HEK293 (cell line): Measurements from ENCODE around the gene FAM217B.

Experiments
- BCL11A ChIP-seq: fragments of 450-650 bp; formaldehyde crosslinking; IDR thresholded peaks from 2 replicates; pipeline ENCODE4 v1.5.1; 2016; ENCODE audit warnings: low read depth, missing biosample characterization, missing genetic modification characterization
- IKZF3 ChIP-seq: fragments of 450-650 bp; IDR thresholded peaks from 2 replicates; pipeline ENCODE4 v1.5.0; 2018; ENCODE audit warnings: missing biosample characterization, mild to moderate bottlenecking, missing genetic modification characterization, moderate library complexity
- KLF17 ChIP-seq: fragments of 450-650 bp; formaldehyde crosslinking; IDR thresholded peaks from 2 replicates; pipeline ENCODE4 v1.5.1; 2016; ENCODE audit warnings: missing biosample characterization, missing genetic modification characterization
- KLF9 ChIP-seq: fragments of 450-650 bp; formaldehyde crosslinking; IDR thresholded peaks from 2 replicates; pipeline ENCODE4 v1.5.1; 2016; ENCODE audit warnings: missing biosample characterization, missing genetic modification characterization, low read depth
- PBX3 ChIP-seq: sonication (generic); formaldehyde crosslinking; IDR thresholded peaks from 2 replicates; pipeline ENCODE4 v1.8.1; 2022; ENCODE audit warnings: mild to moderate bottlenecking, moderate library complexity, missing genetic modification reagents
- PRDM2 ChIP-seq: fragments of 450-650 bp; formaldehyde crosslinking; IDR thresholded peaks from 2 replicates; pipeline ENCODE4 v1.5.1; 2016; ENCODE audit warnings: missing biosample characterization, missing genetic modification characterization, borderline replicate concordance
- PRDM4 ChIP-seq: fragments of 450-650 bp; formaldehyde crosslinking; IDR thresholded peaks from 2 replicates; pipeline ENCODE4 v1.5.1; 2017; ENCODE audit warnings: missing biosample characterization, missing genetic modification characterization
- SALL2 ChIP-seq: fragments of 450-650 bp; formaldehyde crosslinking; IDR thresholded peaks from 2 replicates; pipeline ENCODE4 v1.5.0; 2017; ENCODE audit warnings: missing biosample characterization, mild to moderate bottlenecking, missing genetic modification characterization, borderline replicate concordance
- ZNF146 ChIP-seq: fragments of 450-650 bp; formaldehyde crosslinking; IDR thresholded peaks from 2 replicates; pipeline ENCODE4 v1.5.1; 2016; ENCODE audit warnings: missing biosample characterization, missing genetic modification characterization
- ZNF214 ChIP-seq: fragments of 450-650 bp; formaldehyde crosslinking; IDR thresholded peaks from 2 replicates; pipeline ENCODE4 v1.5.1; 2017; ENCODE audit warnings: missing biosample characterization, mild to moderate bottlenecking, missing genetic modification characterization, borderline replicate concordance
- ZNF280C ChIP-seq: fragments of 450-650 bp; formaldehyde crosslinking; IDR thresholded peaks from 2 replicates; pipeline ENCODE4 v1.5.1; 2016; ENCODE audit warnings: missing biosample characterization, missing genetic modification characterization
- ZNF501 ChIP-seq: fragments of 450-650 bp; formaldehyde crosslinking; IDR thresholded peaks from 2 replicates; pipeline ENCODE4 v1.5.1; 2016; ENCODE audit warnings: missing biosample characterization, missing genetic modification characterization
- ZNF514 ChIP-seq: fragments of 450-650 bp; formaldehyde crosslinking; IDR thresholded peaks from 2 replicates; pipeline ENCODE4 v1.5.1; 2016; ENCODE audit warnings: missing biosample characterization, missing genetic modification characterization
- ZNF548 ChIP-seq: fragments of 450-650 bp; formaldehyde crosslinking; IDR thresholded peaks from 2 replicates; pipeline ENCODE4 v1.5.1; 2016; ENCODE audit warnings: missing biosample characterization, missing genetic modification characterization
- ZNF558 ChIP-seq: fragments of 450-650 bp; formaldehyde crosslinking; IDR thresholded peaks from 2 replicates; pipeline ENCODE4 v1.5.1; 2016; ENCODE audit warnings: missing biosample characterization, missing genetic modification characterization
- ZNF626 ChIP-seq: fragments of 450-650 bp; sonication (Bioruptor Pico); formaldehyde crosslinking; IDR thresholded peaks from 2 replicates; pipeline ENCODE4 v1.5.1; 2018; ENCODE audit warnings: missing biosample characterization, missing genetic modification characterization, inconsistent platforms
- ZNF76 ChIP-seq: fragments of 450-650 bp; formaldehyde crosslinking; IDR thresholded peaks from 2 replicates; pipeline ENCODE4; 2016; ENCODE audit warnings: low read depth, missing biosample characterization, missing genetic modification characterization, borderline replicate concordance
- ZNF776 ChIP-seq: fragments of 450-650 bp; formaldehyde crosslinking; IDR thresholded peaks from 2 replicates; pipeline ENCODE4 v1.5.0; 2017; ENCODE audit warnings: missing biosample characterization, missing genetic modification characterization, borderline replicate concordance
- ZSCAN16 ChIP-seq: fragments of 450-650 bp; formaldehyde crosslinking; IDR thresholded peaks from 2 replicates; pipeline ENCODE4 v1.5.1; 2016; ENCODE audit warnings: missing biosample characterization, missing genetic modification characterization
- TF ChIP-seq, protein P1 (sequence below): fragments of 450-650 bp; formaldehyde crosslinking; IDR thresholded peaks from 2 replicates; pipeline ENCODE4 v1.5.1; 2016; ENCODE audit warnings: missing biosample characterization, missing genetic modification characterization

FAM217B gene

GRCh38 chr20:59940129-59940955 is at the start of gene FAM217B, which contains the start of gene PPP1R3D (continued):
- TF ChIP-seq ZNF501 (tag by site-specific recombination) = peak; percentile 33; the same call in 1 of the 2 replicates
- TF ChIP-seq KLF9 (tag by site-specific recombination) = peak; percentile 82
- no peak for TF ChIP-seq ZNF514
- TF ChIP-seq ZNF146 (tag by site-specific recombination) = peak; percentile 40; the same call in 1 of the 2 replicates
- TF ChIP-seq, protein P1, sequence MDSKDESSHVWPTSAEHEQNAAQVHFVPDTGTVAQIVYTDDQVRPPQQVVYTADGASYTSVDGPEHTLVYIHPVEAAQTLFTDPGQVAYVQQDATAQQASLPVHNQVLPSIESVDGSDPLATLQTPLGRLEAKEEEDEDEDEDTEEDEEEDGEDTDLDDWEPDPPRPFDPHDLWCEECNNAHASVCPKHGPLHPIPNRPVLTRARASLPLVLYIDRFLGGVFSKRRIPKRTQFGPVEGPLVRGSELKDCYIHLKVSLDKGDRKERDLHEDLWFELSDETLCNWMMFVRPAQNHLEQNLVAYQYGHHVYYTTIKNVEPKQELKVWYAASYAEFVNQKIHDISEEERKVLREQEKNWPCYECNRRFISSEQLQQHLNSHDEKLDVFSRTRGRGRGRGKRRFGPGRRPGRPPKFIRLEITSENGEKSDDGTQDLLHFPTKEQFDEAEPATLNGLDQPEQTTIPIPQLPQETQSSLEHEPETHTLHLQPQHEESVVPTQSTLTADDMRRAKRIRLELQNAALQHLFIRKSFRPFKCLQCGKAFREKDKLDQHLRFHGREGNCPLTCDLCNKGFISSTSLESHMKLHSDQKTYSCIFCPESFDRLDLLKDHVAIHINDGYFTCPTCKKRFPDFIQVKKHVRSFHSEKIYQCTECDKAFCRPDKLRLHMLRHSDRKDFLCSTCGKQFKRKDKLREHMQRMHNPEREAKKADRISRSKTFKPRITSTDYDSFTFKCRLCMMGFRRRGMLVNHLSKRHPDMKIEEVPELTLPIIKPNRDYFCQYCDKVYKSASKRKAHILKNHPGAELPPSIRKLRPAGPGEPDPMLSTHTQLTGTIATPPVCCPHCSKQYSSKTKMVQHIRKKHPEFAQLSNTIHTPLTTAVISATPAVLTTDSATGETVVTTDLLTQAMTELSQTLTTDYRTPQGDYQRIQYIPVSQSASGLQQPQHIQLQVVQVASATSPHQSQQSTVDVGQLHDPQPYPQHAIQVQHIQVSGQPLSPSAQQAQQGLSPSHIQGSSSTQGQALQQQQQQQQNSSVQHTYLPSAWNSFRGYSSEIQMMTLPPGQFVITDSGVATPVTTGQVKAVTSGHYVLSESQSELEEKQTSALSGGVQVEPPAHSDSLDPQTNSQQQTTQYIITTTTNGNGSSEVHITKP (tag by site-specific recombination) = peak; percentile 30; the same call in 1 of the 2 replicates
- no peak for TF ChIP-seq PRDM4 (tag by site-specific recombination)
- no peak for TF ChIP-seq SALL2 (tag by site-specific recombination)
- TF ChIP-seq PBX3 = 0 out of 2 replicates have a peak, but pooled peaks have one; percentile 41
- TF ChIP-seq PRDM2 (tag by site-specific recombination) = no peak
- TF ChIP-seq ZNF214 (tag by site-specific recombination) = no peak
- TF ChIP-seq ZNF626 (tag by site-specific recombination) = no peak
- TF ChIP-seq ZNF280C (tag by site-specific recombination) = no peak
- TF ChIP-seq BCL11A (tag by site-specific recombination) = no peak
- TF ChIP-seq KLF17 (tag by site-specific recombination) = peak; percentile 44; the same call in 1 of the 2 replicates
- TF ChIP-seq ZNF76 (tag by site-specific recombination) = peak; percentile 91
- peak; percentile 9; the same call in 1 of the 2 replicates for TF ChIP-seq ZNF558 (tag by site-specific recombination)
- no peak for TF ChIP-seq ZSCAN16 (tag by site-specific recombination)
- TF ChIP-seq ZNF776 (tag by site-specific recombination) = no peak
- TF ChIP-seq ZNF548 (tag by site-specific recombination) = no peak
- peak; percentile 76 for TF ChIP-seq IKZF3
